CD14-positive monocyte (primary cell): ENCODE data around the gene QKI. TPM values are rescaled to one million over a fixed set of nuclear protein-coding genes. Genes with fewer than 3 reads are reported as not detected.

Experiments
- DNase-seq, 3 donors: peaks; one replicate each; pipeline ENCODE4 v3.0.0-alpha.2; 2011 to 2022
- H2AFZ ChIP-seq: 2 replicates; pipeline ENCODE4 v1.6.0; 2012; ENCODE audit warnings: mild to moderate bottlenecking, low read depth, low read length, inconsistent platforms; ENCODE audit not compliant: insufficient read depth, poor library complexity, severe bottlenecking
- H3K27ac ChIP-seq, 2 donors: 1 replicate in 1 of 2; 2 replicates in 1 of 2; pipeline ENCODE4 v1.5.1; 2012 to 2013; ENCODE audit warnings: low read length in 2 of 2, control low read depth in 1 of 2, inconsistent platforms in 1 of 2, low read depth in 1 of 2, mild to moderate bottlenecking in 1 of 2
- H3K27me3 ChIP-seq, 2 donors: one replicate each; pipeline versions ENCODE4 v1.6.0 to v1.6.1; 2011 to 2013; ENCODE audit warnings: low read length in 2 of 2; ENCODE audit not compliant: control insufficient read depth in 2 of 2, insufficient read depth in 2 of 2
- H3K36me3 ChIP-seq, 2 donors: replicated peaks in 1 of 2; 1 replicate in 1 of 2; 2 replicates in 1 of 2; pipeline versions ENCODE4 v1.5.1 to v1.6.1; 2012 to 2013; ENCODE audit warnings: low read length in 2 of 2, control low read depth in 1 of 2, inconsistent platforms in 1 of 2, mild to moderate bottlenecking in 1 of 2; ENCODE audit not compliant: insufficient read depth in 2 of 2, control insufficient read depth in 1 of 2
- H3K4me1 ChIP-seq, 2 donors: 1 replicate in 1 of 2; 2 replicates in 1 of 2; pipeline versions ENCODE4 v1.5.1 to v1.6.1; 2012 to 2013; ENCODE audit warnings: low read length in 2 of 2, control low read depth in 1 of 2, inconsistent platforms in 1 of 2, mild to moderate bottlenecking in 1 of 2, moderate library complexity in 1 of 2; ENCODE audit not compliant: insufficient read depth in 2 of 2, control insufficient read depth in 1 of 2
- H3K4me2 ChIP-seq: replicated peaks from 2 replicates; pipeline ENCODE3; 2012; ENCODE audit warnings: low read length, moderate library complexity, mild to moderate bottlenecking; ENCODE audit not compliant: poor library complexity, severe bottlenecking; ENCODE audit errors: extremely low read depth
- H3K4me3 ChIP-seq, 3 experiments: fragments of 200-600 bp in 1 of 3; sonication (generic) in 1 of 3; replicated peaks in 1 of 3; 1 replicate in 2 of 3; 2 replicates in 1 of 3; pipeline ENCODE4 v1.5.1; 2011 to 2013; ENCODE audit warnings: low read length in 3 of 3, mild to moderate bottlenecking in 3 of 3, control low read depth in 2 of 3, low read depth in 2 of 3, inconsistent platforms in 1 of 3, moderate library complexity in 1 of 3
- H3K79me2 ChIP-seq: 2 replicates; pipeline ENCODE4 v1.6.0; 2012; ENCODE audit warnings: mild to moderate bottlenecking, control low read depth, inconsistent platforms, low read length, moderate library complexity; ENCODE audit not compliant: insufficient read depth
- H3K9ac ChIP-seq: 2 replicates; pipeline ENCODE4 v1.6.0; 2017; ENCODE audit warnings: low read length, mild to moderate bottlenecking; ENCODE audit not compliant: insufficient read depth, poor library complexity, severe bottlenecking
- H3K9me3 ChIP-seq, 2 donors: replicated peaks in 1 of 2; 1 replicate in 1 of 2; 2 replicates in 1 of 2; pipeline versions ENCODE4 v1.5.1 to v1.6.1; 2012 to 2013; ENCODE audit warnings: low read length in 2 of 2, control low read depth in 1 of 2; ENCODE audit not compliant: control insufficient read depth in 1 of 2, insufficient read depth in 1 of 2
- H4K20me1 ChIP-seq: 2 replicates; pipeline ENCODE4 v1.6.0; 2012; ENCODE audit warnings: mild to moderate bottlenecking, low read length, control low read depth, moderate library complexity; ENCODE audit not compliant: insufficient read depth
- H3K27ac Mint-ChIP-seq, 7 donors: one replicate each; pipeline ENCODE4 v1.8.0; 2020; ENCODE audit warnings: mild to moderate bottlenecking in 7 of 7, mixed read lengths in 7 of 7, moderate library complexity in 6 of 7, inconsistent platforms in 2 of 7
- H3K27me3 Mint-ChIP-seq, 3 donors: one replicate each; pipeline ENCODE4 v1.8.0; 2021 to 2022; ENCODE audit warnings: low read depth in 3 of 3, mild to moderate bottlenecking in 3 of 3, mixed read lengths in 3 of 3, moderate library complexity in 3 of 3, inconsistent platforms in 1 of 3
- H3K36me3 Mint-ChIP-seq, 2 donors: one replicate each; pipeline ENCODE4 v1.8.0; 2020; ENCODE audit warnings: mixed read lengths in 2 of 2, inconsistent platforms in 1 of 2, mild to moderate bottlenecking in 1 of 2
- H3K4me1 Mint-ChIP-seq: one replicate; pipeline ENCODE4 v1.8.0; 2020; ENCODE audit warnings: mild to moderate bottlenecking, mixed read lengths
- H3K4me3 Mint-ChIP-seq, 2 donors: one replicate each; pipeline ENCODE4 v1.8.0; 2020; ENCODE audit warnings: mild to moderate bottlenecking in 2 of 2, mixed read lengths in 2 of 2, moderate library complexity in 1 of 2
- H3K9me3 Mint-ChIP-seq, 7 donors: one replicate each; pipeline ENCODE4 v1.8.0; 2020 to 2022; ENCODE audit warnings: mixed read lengths in 7 of 7, mild to moderate bottlenecking in 6 of 7, moderate library complexity in 6 of 7, inconsistent platforms in 2 of 7
- WGBS: methylation state at CpG from one replicate; pipeline ENCODE4 v1.1.5; 2013; ENCODE audit warnings: missing lambda C conversion rate; ENCODE audit not compliant: insufficient coverage; 5-methylcytosine and 5-hydroxymethylcytosine counted together
- intact Hi-C, 2 donors: fragments of 100-400 bp; cut with micrococcal nuclease; formaldehyde crosslinking; loops; one replicate each; pipeline versions ENCODE4 v1.15.0 to v1.15.1; 2023
- polyA plus RNA-seq, 3 donors: library from polyadenylated mRNA; depleted of rRNA in 1 of 3; unstranded in 2 of 3; stranded (reverse) in 1 of 3; fragments of 300-500 nt in 2 of 3; fragments of >200 nt in 1 of 3; fragmentation: Illumina TruSeq in 2 of 3; gene quantifications; 1 replicate in 2 of 3; 2 replicates in 1 of 3; pipeline ENCODE4 v1.2.3, GENCODE V29; 2012 to 2021
- TF ChIP-seq, protein P1 (sequence below): fragments of 200-600 bp; IDR thresholded peaks from one replicate; pipeline ENCODE4 v1.8.0; 2022; ENCODE audit warnings: antibody characterized with exemption, mild to moderate bottlenecking

Gene QKI
- polyA plus RNA-seq, 3 donors, result 24.3 to 154 (median 71.8) TPM

DNA sequence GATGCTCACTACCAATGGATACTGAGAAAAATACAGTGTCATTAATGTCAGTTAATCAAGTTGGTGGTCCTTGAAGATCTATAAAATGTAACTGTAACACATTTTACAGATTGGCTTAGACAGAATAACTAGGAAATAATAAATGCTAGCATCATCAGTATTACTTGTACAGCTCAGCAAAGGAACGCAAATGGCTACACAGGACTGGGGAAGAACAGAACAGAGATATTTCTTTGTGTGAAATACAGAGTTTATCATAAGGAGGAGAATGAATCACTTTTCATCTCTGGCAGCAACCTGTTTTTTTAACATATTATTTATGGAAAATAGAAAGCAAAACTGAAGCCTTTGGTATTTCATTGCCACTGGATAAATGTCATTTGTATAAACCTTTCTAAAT lies 8.2 kb upstream of the QKI start:
- H3K9ac ChIP-seq, result peak overlapping the region; percentile 73
- peak overlapping the region; percentile 62 for H3K4me2 ChIP-seq
- Mint-ChIP-seq H3K4me3 (peak overlapping the region; percentile 87 to 94), H3K4me1 (peaks cover 61% of the 10 kb centered on the region), H3K36me3 (peaks cover 3 to 5% of the 10 kb centered on the region in 2 donors), H3K27ac (peak overlapping the region; percentile 99 to 100 (median 100)), H3K27me3 (peaks cover 0 to 2% (median 1%) of the 10 kb centered on the region in 3 donors), H3K9me3 (peaks cover 0 to 2% (median 0%) of the 10 kb centered on the region in 7 donors)
- no peaks in the 10 kb centered on the region for H3K27me3 ChIP-seq
- intact Hi-C loops, result loop anchor here in 1 of 2 donors (5.0 kb wide), 1 partner anchor 54 kb away; no protein-coding TSS in a partner anchor
- peak in 2 of 3 donors; percentile 32 to 45 for DNase-seq
- no peaks in the 10 kb centered on the region for H3K9me3 ChIP-seq
- no CpG with 5 or more reads among the region's 1 CpG for WGBS
- H4K20me1 ChIP-seq, result no peaks in the 10 kb centered on the region
- peak overlapping the region; percentile 37 for H2AFZ ChIP-seq
- H3K79me2 ChIP-seq, result peaks cover 20% of the 10 kb centered on the region
- peak overlapping the region; percentile 31 to 65 (median 47) for H3K4me3 ChIP-seq
- peaks cover 47 to 51% of the 10 kb centered on the region in 2 donors for H3K4me1 ChIP-seq
- H3K27ac ChIP-seq, result peak overlapping the region; percentile 96 to 98
- no peaks in the 10 kb centered on the region for H3K36me3 ChIP-seq
- TF ChIP-seq, protein P1, sequence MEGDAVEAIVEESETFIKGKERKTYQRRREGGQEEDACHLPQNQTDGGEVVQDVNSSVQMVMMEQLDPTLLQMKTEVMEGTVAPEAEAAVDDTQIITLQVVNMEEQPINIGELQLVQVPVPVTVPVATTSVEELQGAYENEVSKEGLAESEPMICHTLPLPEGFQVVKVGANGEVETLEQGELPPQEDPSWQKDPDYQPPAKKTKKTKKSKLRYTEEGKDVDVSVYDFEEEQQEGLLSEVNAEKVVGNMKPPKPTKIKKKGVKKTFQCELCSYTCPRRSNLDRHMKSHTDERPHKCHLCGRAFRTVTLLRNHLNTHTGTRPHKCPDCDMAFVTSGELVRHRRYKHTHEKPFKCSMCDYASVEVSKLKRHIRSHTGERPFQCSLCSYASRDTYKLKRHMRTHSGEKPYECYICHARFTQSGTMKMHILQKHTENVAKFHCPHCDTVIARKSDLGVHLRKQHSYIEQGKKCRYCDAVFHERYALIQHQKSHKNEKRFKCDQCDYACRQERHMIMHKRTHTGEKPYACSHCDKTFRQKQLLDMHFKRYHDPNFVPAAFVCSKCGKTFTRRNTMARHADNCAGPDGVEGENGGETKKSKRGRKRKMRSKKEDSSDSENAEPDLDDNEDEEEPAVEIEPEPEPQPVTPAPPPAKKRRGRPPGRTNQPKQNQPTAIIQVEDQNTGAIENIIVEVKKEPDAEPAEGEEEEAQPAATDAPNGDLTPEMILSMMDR, result no peak

DNA sequence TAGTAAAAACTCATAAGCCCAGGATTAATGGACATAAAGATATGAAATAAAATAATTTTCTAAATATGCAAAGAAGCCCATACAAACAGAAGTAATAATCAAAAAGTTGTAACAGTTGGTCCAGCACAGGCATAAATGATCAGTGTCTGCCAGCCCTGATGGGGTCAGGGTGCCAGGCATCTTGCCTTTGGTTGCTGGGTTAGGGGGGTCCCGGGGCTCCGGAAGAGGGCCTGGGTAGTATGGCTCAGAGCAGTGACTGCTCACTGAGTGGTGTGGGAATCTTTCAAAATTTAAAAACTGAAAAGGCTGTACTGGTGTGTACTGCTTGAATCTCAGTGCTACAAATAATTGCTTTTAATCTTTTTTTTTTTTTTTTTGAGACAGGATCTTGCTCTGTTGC lies 7.7 kb upstream of the QKI start:
- Histone ChIP-seq H3K27me3 (no peaks in the 10 kb centered on the region), H3K79me2 (peaks cover 25% of the 10 kb centered on the region), H3K9ac (no peak overlapping the region), H3K9me3 (no peaks in the 10 kb centered on the region), H2AFZ (no peak overlapping the region), H3K36me3 (no peaks in the 10 kb centered on the region), H3K4me2 (peak overlapping the region; percentile 62), H3K4me3 (peak overlapping the region in 1 of 3 experiments; percentile 65), H3K27ac (peak overlapping the region; percentile 96 to 98), H3K4me1 (peaks cover 51 to 56% of the 10 kb centered on the region in 2 donors), H4K20me1 (no peaks in the 10 kb centered on the region)
- no peak for DNase-seq
- Mint-ChIP-seq H3K36me3 (peaks cover 4 to 9% of the 10 kb centered on the region in 2 donors), H3K4me1 (peaks cover 61% of the 10 kb centered on the region), H3K9me3 (peaks cover 0 to 3% (median 0%) of the 10 kb centered on the region in 7 donors), H3K27me3 (peaks cover 0 to 2% (median under 1%) of the 10 kb centered on the region in 3 donors), H3K27ac (peak overlapping the region; percentile 99 to 100 (median 100)), H3K4me3 (no peak overlapping the region)
- 100% methylated on average over 2 of the region's 2 CpGs for WGBS
- intact Hi-C loops, result loop anchor here in 1 of 2 donors (5.0 kb wide), 1 partner anchor 55 kb away; no protein-coding TSS in a partner anchor
- TF ChIP-seq, protein P1, result no peak
